IPS-18c (cell line): Measurements from ENCODE around the gene WFDC11.

Experiments
- H3K4me3 ChIP-seq: 2 replicates; pipeline ENCODE4 v1.7.0; 2013; ENCODE audit warnings: low read depth, mild to moderate bottlenecking, low read length, moderate library complexity; ENCODE audit not compliant: insufficient read depth
- H3K9me3 ChIP-seq: one replicate; pipeline ENCODE4 v1.6.1; 2013; ENCODE audit warnings: mild to moderate bottlenecking, low read length, moderate library complexity; ENCODE audit not compliant: control insufficient read depth, insufficient read depth

Gene WFDC11

DNA sequence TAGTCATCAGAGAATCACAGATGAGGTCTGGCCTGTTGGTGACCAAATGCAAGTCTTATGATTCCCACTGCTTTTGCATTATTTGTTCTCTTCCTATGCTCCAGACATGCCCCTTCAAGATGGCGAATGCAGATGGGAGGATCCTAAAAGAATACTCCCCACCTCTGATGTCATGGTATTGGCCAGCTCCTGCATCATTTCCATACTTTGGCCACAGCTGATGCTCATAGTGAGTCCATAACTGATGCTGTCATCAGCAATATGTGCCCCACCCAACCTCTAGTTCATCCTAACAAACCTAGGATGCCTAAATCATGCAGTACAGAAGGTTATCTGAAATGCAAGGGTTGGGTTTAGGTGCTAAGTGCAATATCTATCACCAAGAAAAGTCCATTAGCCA, 33.5 kb downstream of the WFDC11 start:
- no peak overlapping the region for H3K4me3 ChIP-seq
- no peaks in the 10 kb centered on the region for H3K9me3 ChIP-seq

DNA sequence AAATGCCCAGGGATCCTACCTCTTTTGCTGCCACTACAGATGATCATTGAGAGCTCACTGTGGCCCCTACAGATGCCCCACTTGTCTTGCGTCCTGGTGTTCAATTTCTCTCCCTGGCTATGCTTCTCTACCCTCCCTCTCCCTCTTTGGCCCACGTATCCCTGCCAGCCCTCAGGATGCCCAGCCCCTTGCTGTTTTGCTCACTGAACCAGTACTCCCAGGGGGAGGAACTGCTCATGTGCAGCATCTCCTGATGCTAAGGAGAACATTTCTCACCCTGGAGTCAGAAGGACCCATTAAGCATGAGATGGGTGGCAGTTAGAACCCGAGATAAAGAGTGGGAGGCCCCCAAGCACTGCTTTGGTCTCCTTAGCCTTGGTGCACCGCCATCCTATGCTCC, 38.9 kb downstream of the WFDC11 start, which contains the start of gene WFDC9:
Gene WFDC9 (minus strand): TSS at position 101 of the 400 bp plus-strand sequence. CDS start 21,103 bp downstream, outside the sequence.
- H3K4me3 ChIP-seq = no peak within 1 kb of the TSS
- H3K9me3 ChIP-seq = no peaks in the 10 kb centered on the region

DNA sequence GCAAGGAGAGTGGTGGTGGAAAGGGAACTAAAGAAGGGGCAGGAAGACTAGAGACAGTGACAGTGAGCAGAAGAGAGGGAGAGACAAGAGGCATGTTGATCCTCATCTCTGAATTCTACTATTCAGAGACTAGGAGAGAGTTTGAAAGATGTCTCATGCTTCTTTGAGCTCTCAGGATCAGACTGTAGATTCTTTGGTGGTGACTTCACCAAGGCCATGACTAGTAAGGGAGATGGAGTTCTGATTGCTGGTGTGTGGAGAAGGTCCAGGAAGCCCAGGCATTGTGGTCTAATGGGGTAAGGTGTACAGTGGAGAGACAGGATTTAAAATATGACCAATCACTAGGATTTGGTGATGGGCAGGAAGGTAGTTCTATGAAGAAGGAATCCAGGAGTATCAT, 39.7 kb downstream of the WFDC11 start:
- H3K4me3 ChIP-seq = no peak overlapping the region
- H3K9me3 ChIP-seq = no peaks in the 10 kb centered on the region

DNA sequence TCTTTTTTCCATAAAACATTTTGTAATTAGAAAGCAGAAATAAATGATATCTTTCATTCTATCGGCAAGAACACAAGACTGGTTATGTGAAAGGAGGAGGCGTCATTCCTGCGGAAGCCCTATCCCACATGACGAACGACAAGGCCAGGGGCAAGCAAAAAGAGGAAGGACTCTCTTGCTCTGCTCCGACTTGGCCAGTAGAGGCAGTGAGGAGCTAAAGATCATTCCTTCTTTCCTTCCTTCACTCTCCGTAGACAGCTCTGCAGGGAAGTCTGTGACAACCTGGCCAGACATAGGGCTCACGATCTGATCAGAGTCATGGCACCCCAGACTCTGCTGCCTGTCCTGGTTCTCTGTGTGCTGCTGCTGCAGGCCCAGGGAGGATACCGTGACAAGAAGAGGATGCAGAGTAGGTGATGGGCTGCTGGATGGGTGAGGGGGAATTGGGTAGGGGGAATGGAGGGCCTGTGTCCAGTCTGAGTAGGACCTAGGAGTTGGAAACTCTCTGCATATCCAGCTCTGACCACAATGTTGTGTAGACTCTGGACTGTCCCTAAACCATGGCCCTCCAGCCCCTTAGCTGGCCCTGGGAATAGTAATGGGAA, 40.4 kb downstream of the WFDC11 start, which contains the start of gene WFDC10A:
Gene WFDC10A (plus strand): TSS at position 244 of the 605 bp plus-strand sequence. CDS start 75 bp downstream, at position 319.
- Histone ChIP-seq H3K9me3 (no peaks in the 10 kb centered on the region), H3K4me3 (no peak within 1 kb of the TSS)

DNA sequence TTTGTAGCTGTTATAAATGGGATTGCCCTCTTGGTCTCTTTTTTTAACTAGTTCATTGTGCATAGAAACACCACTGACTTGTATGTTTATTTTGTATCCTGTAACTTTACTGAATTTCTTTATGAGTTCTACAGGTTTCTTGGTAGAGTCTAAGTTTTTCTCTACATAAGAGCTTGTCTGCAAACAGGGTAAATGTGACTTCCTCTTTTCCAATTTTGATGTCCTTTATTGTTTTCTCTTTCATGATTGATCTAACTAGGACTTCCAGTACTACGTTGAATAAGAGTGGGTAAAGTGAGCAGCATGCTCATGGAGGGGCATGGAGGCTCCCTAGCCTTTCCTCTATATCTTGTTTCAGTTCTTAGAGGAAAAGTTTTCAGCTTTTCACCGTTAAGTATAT, 43.5 kb downstream of the WFDC11 start:
- no peaks in the 10 kb centered on the region for H3K9me3 ChIP-seq
- no peak overlapping the region for H3K4me3 ChIP-seq

DNA sequence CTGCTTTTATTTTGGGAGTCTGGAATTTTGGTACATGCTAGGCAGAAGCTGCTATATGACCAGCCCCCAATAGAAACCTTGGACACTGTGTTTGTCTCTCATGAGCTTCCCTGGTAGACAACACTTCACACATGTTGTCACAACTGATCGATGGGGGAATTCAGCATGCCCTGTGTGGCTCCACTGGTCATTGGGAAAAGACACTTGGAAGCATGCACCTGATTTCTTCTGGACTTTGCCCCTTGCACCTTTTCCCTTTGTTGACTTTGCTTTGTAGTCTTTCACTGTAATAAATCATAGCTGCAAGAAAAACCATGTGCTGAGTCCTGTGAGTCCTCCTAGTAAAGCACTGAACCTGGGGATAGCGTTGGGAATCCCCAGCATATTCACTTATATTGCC, 48.4 kb downstream of the WFDC11 start:
- H3K4me3 ChIP-seq = no peak overlapping the region
- H3K9me3 ChIP-seq = no peaks in the 10 kb centered on the region

DNA sequence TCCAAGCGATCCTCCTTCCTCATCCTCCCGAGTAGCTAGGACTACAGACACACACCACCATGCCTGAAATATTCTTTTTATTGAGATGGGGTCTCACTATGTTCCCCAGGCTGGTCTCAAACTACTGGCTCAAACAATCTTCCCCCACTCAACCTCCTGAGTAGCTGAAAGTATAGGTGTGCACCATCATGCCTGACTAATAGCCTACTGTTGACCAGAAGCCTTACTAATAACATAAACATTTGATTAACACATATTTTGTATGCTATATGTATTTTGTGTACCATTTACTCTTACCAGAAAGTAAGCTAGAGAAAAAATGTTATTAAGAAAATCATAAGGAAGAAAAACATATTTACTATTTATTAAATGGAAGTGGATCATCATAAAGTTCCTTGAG, 52.4 kb downstream of the WFDC11 start:
- no peaks in the 10 kb centered on the region for H3K9me3 ChIP-seq
- H3K4me3 ChIP-seq = no peak overlapping the region

DNA sequence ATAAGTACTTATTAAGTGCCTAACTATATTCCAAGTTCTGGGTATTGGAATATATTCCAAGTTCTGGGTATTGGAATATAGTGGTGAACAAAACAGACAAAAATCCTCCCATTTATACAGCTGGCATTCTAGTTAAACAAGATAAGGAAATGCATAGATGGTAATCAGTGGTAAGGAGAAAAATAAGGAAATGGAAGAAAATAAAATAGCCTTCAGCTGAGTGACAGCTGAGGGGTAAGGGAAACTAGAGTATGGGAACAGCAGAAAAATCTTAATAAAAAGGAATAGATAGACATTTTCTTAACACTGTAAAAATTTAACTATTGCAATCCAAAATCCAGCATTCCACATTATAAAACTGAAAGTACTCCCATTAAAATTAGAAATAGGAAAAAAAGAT, 57.7 kb downstream of the WFDC11 start:
- H3K4me3 ChIP-seq = no peak overlapping the region
- no peaks in the 10 kb centered on the region for H3K9me3 ChIP-seq

DNA sequence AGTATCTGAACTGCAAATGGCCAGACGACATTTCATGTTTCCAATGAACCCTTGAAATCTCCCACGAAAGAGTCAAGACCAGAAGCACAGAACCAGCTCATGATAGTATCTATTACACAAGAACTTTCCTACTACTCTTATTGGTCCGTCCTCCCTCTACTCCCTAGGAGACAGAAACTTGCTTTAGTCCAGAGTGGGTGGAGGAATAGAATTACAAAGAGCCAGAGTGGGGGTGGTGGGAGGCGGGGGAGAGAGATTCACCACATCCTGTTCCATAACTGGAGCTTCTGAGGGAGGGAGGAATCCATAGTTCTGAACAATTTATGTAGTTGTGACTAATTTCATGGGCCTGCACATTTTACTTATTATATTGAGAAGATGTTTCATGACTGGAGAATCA, 59.0 kb downstream of the WFDC11 start:
- H3K9me3 ChIP-seq = no peaks in the 10 kb centered on the region
- no peak overlapping the region for H3K4me3 ChIP-seq

DNA sequence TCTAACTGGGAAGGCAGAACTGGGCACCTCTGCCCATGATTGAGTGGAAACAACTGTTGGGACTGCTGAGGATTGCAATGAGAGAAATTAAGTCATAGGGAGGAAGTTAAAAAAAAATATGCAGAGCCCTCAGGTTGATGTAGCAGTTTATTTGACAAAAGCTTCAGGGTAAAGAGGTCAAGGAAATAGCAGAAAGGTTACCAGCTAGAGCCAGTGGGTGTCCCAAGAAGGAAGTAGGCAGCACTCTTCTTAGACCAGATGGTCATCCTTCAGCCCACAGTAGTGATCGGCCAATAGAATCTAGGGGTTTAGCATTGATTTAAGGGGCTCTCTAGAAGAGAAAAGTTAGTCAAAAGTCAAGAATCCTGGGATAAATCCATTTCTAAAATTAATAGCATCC, 62.2 kb downstream of the WFDC11 start:
- Histone ChIP-seq H3K4me3 (no peak overlapping the region), H3K9me3 (no peaks in the 10 kb centered on the region)
